Left renal pelvis (tissue), 4 donors: Measurements from ENCODE around the gene ANO7. TPM values are rescaled to one million over a fixed set of nuclear protein-coding genes. Genes with fewer than 3 reads are reported as not detected.

ENCODE experiments used
- DNase-seq, 4 donors: peaks; one replicate each; pipeline ENCODE4 v3.0.0-alpha.2; 2013; ENCODE audit warnings: low read depth in 4 of 4, low spot score in 3 of 4
- polyA plus RNA-seq, 4 donors: library from polyadenylated mRNA; unstranded; fragments of 120-200 nt; gene quantifications; one replicate each; pipeline ENCODE4 v1.2.1, GENCODE V29; 2013; ENCODE audit not compliant: insufficient read length in 4 of 4

The ANO7 gene
- polyA plus RNA-seq, 4 donors: 0.85 to 3.3 (median 1.6) TPM

- DNase-seq: no peak
Measured at GRCh38 chr2:241268306-241268705, 79.8 kb downstream of the ANO7 start.

- no peak for DNase-seq
Measured at GRCh38 chr2:241268716-241269445, 80.4 kb downstream of the ANO7 start.

- no peak for DNase-seq
Measured at GRCh38 chr2:241269707-241270520, 81.4 kb downstream of the ANO7 start.

GRCh38 chr2:241270531-241270930, 82.1 kb downstream of the ANO7 start:
- DNase-seq: no peak

GRCh38 chr2:241271706-241272302, 83.3 kb downstream of the ANO7 start:
- peak; percentile 31 to 46 (median 36) for DNase-seq

- DNase-seq: no peak
Measured at GRCh38 chr2:241272303-241273209, 84.1 kb downstream of the ANO7 start.

- DNase-seq: no peak
Measured at GRCh38 chr2:241273210-241274020, 84.9 kb downstream of the ANO7 start.

- no peak for DNase-seq
Measured at GRCh38 chr2:241274127-241274526, 85.7 kb downstream of the ANO7 start.

Other genes with a start within 250 kb of the ANO7 start
- gene SNED1, start 190.1 kb upstream of the ANO7 start, polyA plus RNA-seq: 10 to 100 TPM in 1 of 4 donors, 1 to 10 TPM in 3; 7.3 to 10.8 (median 8.6) TPM
- gene MTERF4, start 86.4 kb upstream of the ANO7 start, polyA plus RNA-seq: 10 to 100 TPM; 55.4 to 76.9 (median 67.5) TPM
- 10 to 100 TPM in 3 of 4 donors, 1 to 10 TPM in 1; 9.8 to 26.4 (median 17.2) TPM for gene PASK, start 39.2 kb upstream of the ANO7 start, polyA plus RNA-seq
- 10 to 100 TPM; 47.7 to 81.0 (median 79.2) TPM for gene PPP1R7, start 38.2 kb upstream of the ANO7 start, polyA plus RNA-seq
- gene HDLBP, start 127.0 kb downstream of the ANO7 start, polyA plus RNA-seq: 100 to 1,000 TPM; 312 to 379 (median 335) TPM
- 100 to 1,000 TPM; 566 to 653 (median 594) TPM for gene SEPTIN2, start 127.2 kb downstream of the ANO7 start, polyA plus RNA-seq
- 10 to 100 TPM; 39.5 to 66.1 (median 54.1) TPM for gene FARP2, start 167.6 kb downstream of the ANO7 start, polyA plus RNA-seq